Measurements from ENCODE around the gene OR8H2. TPM values are rescaled to one million over a fixed set of nuclear protein-coding genes. Genes with fewer than 3 reads are reported as not detected.

OR8H2 gene
- total RNA-seq, 1 experiment from 2014 or later = not detected

- no TSS peak for BruUV-seq (replicated peaks)
- POLR2A ChIA-PET (ENCODE audit: low non-redundant PET) = no interaction called here
- Histone ChIP-seq H3K4me3 (ENCODE audit: low read depth, low read length, poor library complexity, severe bottlenecking) (no peak overlapping the region), H3K27ac (ENCODE audit: low read depth, low read length, poor library complexity, severe bottlenecking) (no peak overlapping the region), H3K4me1 (ENCODE audit: insufficient read depth, low read length, poor library complexity, severe bottlenecking) (no peaks in the 10 kb centered on the region), H3K27me3 (replicated peaks; ENCODE audit: insufficient read depth, low read depth, low read length, poor library complexity) (no peaks in the 10 kb centered on the region), H3K36me3 (ENCODE audit: insufficient read depth, low read length, poor library complexity, severe bottlenecking) (no peaks in the 10 kb centered on the region), H3K9me3 (ENCODE audit: low read depth, low read length, poor library complexity, severe bottlenecking) (no peaks in the 10 kb centered on the region)
- intact Hi-C loops (cut with micrococcal nuclease; ENCODE audit: unreplicated experiment) = loop anchor here (5.0 kb wide), 1 partner anchor 372 kb away; no protein-coding TSS in a partner anchor
- peak; percentile 2 for DNase-seq (ENCODE audit: low spot score)
- CTCF ChIA-PET = no interaction called here
- TF ChIP-seq, protein P1, sequence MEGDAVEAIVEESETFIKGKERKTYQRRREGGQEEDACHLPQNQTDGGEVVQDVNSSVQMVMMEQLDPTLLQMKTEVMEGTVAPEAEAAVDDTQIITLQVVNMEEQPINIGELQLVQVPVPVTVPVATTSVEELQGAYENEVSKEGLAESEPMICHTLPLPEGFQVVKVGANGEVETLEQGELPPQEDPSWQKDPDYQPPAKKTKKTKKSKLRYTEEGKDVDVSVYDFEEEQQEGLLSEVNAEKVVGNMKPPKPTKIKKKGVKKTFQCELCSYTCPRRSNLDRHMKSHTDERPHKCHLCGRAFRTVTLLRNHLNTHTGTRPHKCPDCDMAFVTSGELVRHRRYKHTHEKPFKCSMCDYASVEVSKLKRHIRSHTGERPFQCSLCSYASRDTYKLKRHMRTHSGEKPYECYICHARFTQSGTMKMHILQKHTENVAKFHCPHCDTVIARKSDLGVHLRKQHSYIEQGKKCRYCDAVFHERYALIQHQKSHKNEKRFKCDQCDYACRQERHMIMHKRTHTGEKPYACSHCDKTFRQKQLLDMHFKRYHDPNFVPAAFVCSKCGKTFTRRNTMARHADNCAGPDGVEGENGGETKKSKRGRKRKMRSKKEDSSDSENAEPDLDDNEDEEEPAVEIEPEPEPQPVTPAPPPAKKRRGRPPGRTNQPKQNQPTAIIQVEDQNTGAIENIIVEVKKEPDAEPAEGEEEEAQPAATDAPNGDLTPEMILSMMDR (conservative IDR thresholded peaks at IDR 0.05; ENCODE audit: low read depth, low read length) = peak; percentile 38; the same call in 1 of the 2 replicates
- TF ChIP-seq EZH2 (IDR thresholded peaks at IDR 0.05; ENCODE audit: borderline replicate concordance, low read depth, low read length, poor library complexity, severe bottlenecking) = no peak
These were observed 13.8 kb upstream of the OR8H2 start for GRCh38 chr11:56089697-56090096.

- H3K4me1 ChIP-seq (ENCODE audit: insufficient read depth, low read length, poor library complexity, severe bottlenecking) = no peaks in the 10 kb centered on the region
- no peak for TF ChIP-seq EZH2 (IDR thresholded peaks at IDR 0.05; ENCODE audit: borderline replicate concordance, low read depth, low read length, poor library complexity, severe bottlenecking)
- TF ChIP-seq, protein P1 (conservative IDR thresholded peaks at IDR 0.05; ENCODE audit: low read depth, low read length) = no peak
- no peak within 1 kb of the TSS for H3K4me3 ChIP-seq (ENCODE audit: low read depth, low read length, poor library complexity, severe bottlenecking)
- intact Hi-C loops (cut with micrococcal nuclease; ENCODE audit: unreplicated experiment) = no loop called here
- no peaks in the 10 kb centered on the region for H3K27me3 ChIP-seq (replicated peaks; ENCODE audit: insufficient read depth, low read depth, low read length, poor library complexity)
- H3K27ac ChIP-seq (ENCODE audit: low read depth, low read length, poor library complexity, severe bottlenecking) = no peak within 1 kb of the TSS
- DNase-seq (ENCODE audit: low spot score) = no peak
- no peaks in the 10 kb centered on the region for H3K36me3 ChIP-seq (ENCODE audit: insufficient read depth, low read length, poor library complexity, severe bottlenecking)
- ChIA-PET POLR2A (ENCODE audit: low non-redundant PET) (no interaction called here), CTCF (no interaction called here)
- H3K9me3 ChIP-seq (ENCODE audit: low read depth, low read length, poor library complexity, severe bottlenecking) = no peaks in the 10 kb centered on the region
- BruUV-seq (replicated peaks) = no TSS peak
These were observed 10.5 kb upstream of the OR8H2 start, which contains the start of gene OR8I2 for GRCh38 chr11:56093008-56093407. OR8I2 (plus strand) TSS chr11:56093308; CDS start chr11:56093308, 0 bp downstream.

- intact Hi-C loops (cut with micrococcal nuclease; ENCODE audit: unreplicated experiment) = no loop called here
- DNase-seq (ENCODE audit: low spot score) = no peak
- ChIA-PET POLR2A (ENCODE audit: low non-redundant PET) (no interaction called here), CTCF (no interaction called here)
- Histone ChIP-seq H3K4me1 (ENCODE audit: insufficient read depth, low read length, poor library complexity, severe bottlenecking) (no peaks in the 10 kb centered on the region), H3K4me3 (ENCODE audit: low read depth, low read length, poor library complexity, severe bottlenecking) (no peak within 1 kb of the TSS), H3K9me3 (ENCODE audit: low read depth, low read length, poor library complexity, severe bottlenecking) (peaks cover 4% of the 10 kb centered on the region), H3K36me3 (ENCODE audit: insufficient read depth, low read length, poor library complexity, severe bottlenecking) (no peaks in the 10 kb centered on the region), H3K27me3 (replicated peaks; ENCODE audit: insufficient read depth, low read depth, low read length, poor library complexity) (no peaks in the 10 kb centered on the region), H3K27ac (ENCODE audit: low read depth, low read length, poor library complexity, severe bottlenecking) (no peak within 1 kb of the TSS)
- no peak for TF ChIP-seq EZH2 (IDR thresholded peaks at IDR 0.05; ENCODE audit: borderline replicate concordance, low read depth, low read length, poor library complexity, severe bottlenecking)
- TF ChIP-seq, protein P1 (conservative IDR thresholded peaks at IDR 0.05; ENCODE audit: low read depth, low read length) = no peak
- BruUV-seq (replicated peaks) = no TSS peak
These were observed 18.6 kb downstream of the OR8H2 start, which contains the start of gene OR8H3 for GRCh38 chr11:56122073-56122472. OR8H3 (plus strand) TSS chr11:56122373; CDS start chr11:56122373, 0 bp downstream.
